ENCODE data around the gene CCDC15.

GRCh38 chr11:124977006-124977405, 23.0 kb downstream of the CCDC15 start:
- TF ChIP-seq POLR2AphosphoS5 (IDR thresholded peaks at IDR 0.05; ENCODE audit: low read depth, low read length) = no peak
- no peak for TF ChIP-seq POLR2A (IDR thresholded peaks at IDR 0.05; ENCODE audit: low read depth, low read length)
- TF ChIP-seq TAF1 (IDR thresholded peaks at IDR 0.05; ENCODE audit: low read depth, low read length) = no peak
- no peak for TF ChIP-seq SPI1 (IDR thresholded peaks at IDR 0.05; ENCODE audit: low read depth, low read length)
- TF ChIP-seq POU2F2 (IDR thresholded peaks at IDR 0.05; ENCODE audit: low read depth, low read length) = no peak

Measured in GM12891 (cell line).